Body of pancreas (tissue), 4 donors: ENCODE data around the gene MYO1C. TPM values are rescaled to one million over a fixed set of nuclear protein-coding genes. Genes with fewer than 3 reads are reported as not detected.

Experiments used
- ATAC-seq: fragments of 150-250 bp; one replicate; pipeline ENCODE4 v1.9.1; 2016
- DNase-seq, 4 donors: peaks; one replicate each; pipeline ENCODE4 v3.0.0-alpha.2; 2019
- H3K27ac ChIP-seq, 4 donors: fragments of 200-600 bp; sonication (generic); 1 replicate in 3 of 4; 2 replicates in 1 of 4; pipeline versions ENCODE4 v1.5.1 to v1.6.1; 2016 to 2019; ENCODE audit warnings: mild to moderate bottlenecking in 1 of 4, mixed read lengths in 1 of 4, moderate library complexity in 1 of 4
- H3K27me3 ChIP-seq, 2 donors: fragments of 200-600 bp; sonication (generic); one replicate each; pipeline ENCODE4 v1.6.0; 2016; ENCODE audit warnings: mild to moderate bottlenecking in 1 of 2
- H3K36me3 ChIP-seq, 2 donors: fragments of 200-600 bp; sonication (generic); replicated peaks in 1 of 2; 2 replicates each; pipeline ENCODE4 v1.5.1; 2016; ENCODE audit warnings: low read depth in 2 of 2; ENCODE audit not compliant: insufficient read depth in 1 of 2
- H3K4me1 ChIP-seq: fragments of 200-600 bp; sonication (generic); one replicate; pipeline ENCODE4 v1.6.0; 2016
- H3K4me3 ChIP-seq, 2 donors: fragments of 200-600 bp; sonication (generic); 1 replicate in 1 of 2; 2 replicates in 1 of 2; pipeline ENCODE4 v1.5.1; 2016 to 2019
- H3K9me3 ChIP-seq, 3 donors: fragments of 200-600 bp; sonication (generic); 1 replicate in 2 of 3; 2 replicates in 1 of 3; pipeline ENCODE4 v1.5.1; 2016
- CTCF ChIP-seq, 7 experiments: fragments of 450-650 bp in 4 of 7; fragments of 200-600 bp in 3 of 7; sonication (generic) in 3 of 7; IDR thresholded peaks; one replicate each; pipeline ENCODE4 v1.5.1; 2016 to 2019; ENCODE audit warnings: antibody characterized with exemption in 7 of 7
- POLR2A ChIP-seq, 3 donors: fragments of 450-650 bp; IDR thresholded peaks; one replicate each; pipeline ENCODE4 v1.6.1; 2016; ENCODE audit warnings: antibody characterized with exemption in 3 of 3, mild to moderate bottlenecking in 2 of 3
- WGBS, 2 donors: methylation state at CpG; one replicate each; pipeline ENCODE4 v1.1.5; 2017; 5-methylcytosine and 5-hydroxymethylcytosine counted together
- intact Hi-C: fragments of 100-400 bp; cut with DNase I; formaldehyde crosslinking; loops from one replicate; pipeline ENCODE4 v1.15.1; 2023
- total RNA-seq, 2 donors: library from RNA; depleted of rRNA; stranded (reverse); fragments of >200 nt; gene quantifications; one replicate each; pipeline ENCODE4 v1.1.0, GENCODE V29; 2016

Gene MYO1C
- total RNA-seq, 2 donors from 2014 or later: 77.3 to 94.6 TPM

- H3K27ac ChIP-seq: peak overlapping the region; percentile 94 to 97 (median 96)
- 67 to 79% methylated on average over 2 to 6 of the region's 7 CpGs for WGBS, 2 donors
- TF ChIP-seq CTCF (IDR thresholded peaks at IDR 0.05) (no peak), POLR2A (IDR thresholded peaks at IDR 0.05) (no peak)
- intact Hi-C loops: no loop called here
- DNase-seq: no peak
- H3K4me3 ChIP-seq: no peak overlapping the region
- no peaks in the 10 kb centered on the region for H3K27me3 ChIP-seq
- no peak for ATAC-seq
- H3K4me1 ChIP-seq: peaks cover 66% of the 10 kb centered on the region
- H3K36me3 ChIP-seq: no peaks in the 10 kb centered on the region
- no peaks in the 10 kb centered on the region for H3K9me3 ChIP-seq
Observed at GRCh38 chr17:1488826-1489270, 3.6 kb downstream of the MYO1C start.

- intact Hi-C loops: no loop called here
- DNase-seq: peak; percentile 82 to 88 (median 86)
- peak; percentile 52 for ATAC-seq
Observed at GRCh38 chr17:1487939-1488825, 4.3 kb downstream of the MYO1C start.

GRCh38 chr17:1486802-1487695 lies 5.4 kb downstream of the MYO1C start:
- 33 to 71% methylated on average over 11 to 70 of the region's 74 CpGs for WGBS, 2 donors
- no peaks in the 10 kb centered on the region for H3K27me3 ChIP-seq
- DNase-seq: peak; percentile 55 to 71 (median 61)
- ATAC-seq: no peak
- peaks cover 0 to 2% of the 10 kb centered on the region in 2 donors for H3K36me3 ChIP-seq
- H3K27ac ChIP-seq: peak overlapping the region; percentile 94 to 97 (median 96)
- TF ChIP-seq CTCF (IDR thresholded peaks at IDR 0.05) (no peak), POLR2A (IDR thresholded peaks at IDR 0.05) (peak in 1 of 3 donors; percentile 7)
- peaks cover 73% of the 10 kb centered on the region for H3K4me1 ChIP-seq
- no peak overlapping the region for H3K4me3 ChIP-seq
- intact Hi-C loops: no loop called here
- H3K9me3 ChIP-seq: no peaks in the 10 kb centered on the region

More at GRCh38 chr17:1487939-1488825, 4.3 kb downstream of the MYO1C start:
- TF ChIP-seq POLR2A (IDR thresholded peaks at IDR 0.05): peak; percentile 43 to 76 (median 61)
- TF ChIP-seq CTCF (IDR thresholded peaks at IDR 0.05): peak in 1 of 7 experiments; percentile 11
- H3K36me3 ChIP-seq: no peaks in the 10 kb centered on the region
- no peaks in the 10 kb centered on the region for H3K27me3 ChIP-seq
- peak overlapping the region; percentile 94 to 97 (median 96) for H3K27ac ChIP-seq
- H3K4me1 ChIP-seq: peaks cover 73% of the 10 kb centered on the region
- 0 to 2% methylated on average over 20 to 43 of the region's 72 CpGs for WGBS, 2 donors
- H3K4me3 ChIP-seq: peak overlapping the region; percentile 24 to 29
- H3K9me3 ChIP-seq: no peaks in the 10 kb centered on the region

- ATAC-seq: peak; percentile 41
- Histone ChIP-seq H3K9me3 (no peaks in the 10 kb centered on the region), H3K4me3 (peak overlapping the region; percentile 46 to 78), H3K27ac (peak overlapping the region; percentile 94 to 97 (median 96)), H3K4me1 (peaks cover 66% of the 10 kb centered on the region), H3K27me3 (no peaks in the 10 kb centered on the region), H3K36me3 (peaks cover 0 to 2% of the 10 kb centered on the region in 2 donors)
- WGBS, 2 donors: 3 to 11% methylated on average over 26 to 76 of the region's 127 CpGs
- DNase-seq: peak; percentile 63 to 69 (median 66)
- intact Hi-C loops: no loop called here
- TF ChIP-seq CTCF (IDR thresholded peaks at IDR 0.05) (no peak), POLR2A (IDR thresholded peaks at IDR 0.05) (peak; percentile 30 to 59 (median 56))
Observed at GRCh38 chr17:1485423-1486376, 6.8 kb downstream of the MYO1C start.
